H1 (cell line): ENCODE data around the gene CD63. TPM values are rescaled to one million over a fixed set of nuclear protein-coding genes. Genes with fewer than 3 reads are reported as not detected.

ENCODE experiments used
- CTCF ChIA-PET: fragments of 300-600 bp; sonication (Branson Sonifier 250); formaldehyde crosslinking; loops from one replicate; lab custom pipeline; 2021; ENCODE audit not compliant: partially characterized antibody; lab: Charles Lee
- POLR2A ChIA-PET: fragments of 300-600 bp; sonication (Branson Sonifier 250); formaldehyde crosslinking; loops from one replicate; lab custom pipeline; 2021; ENCODE audit warnings: inconsistent platforms; ENCODE audit not compliant: partially characterized antibody; lab: Charles Lee
- DNase-seq, 2 experiments: peaks; one replicate each; pipeline versions ENCODE4 v3.0.0 to v3.0.0-alpha.2; 2010 to 2022; ENCODE audit warnings: low spot score in 2 of 2, low read depth in 1 of 2, mixed read lengths in 1 of 2
- FAIRE-seq: peaks from 2 replicates; lab custom pipeline; 2011; peaks lifted over from hg19 to GRCh38; lab: Jason Lieb, UNC
- H2AFZ ChIP-seq: 2 replicates; pipeline ENCODE4 v1.8.1; 2012; ENCODE audit warnings: low read length, inconsistent platforms
- H2AK5ac ChIP-seq: 2 replicates; pipeline ENCODE4 v1.6.1; 2013; ENCODE audit warnings: low read depth, low read length
- H2BK120ac ChIP-seq: replicated peaks from 2 replicates; pipeline ENCODE3; 2013; ENCODE audit warnings: low read depth, low read length, inconsistent platforms
- H2BK12ac ChIP-seq: 2 replicates; pipeline ENCODE4 v1.6.1; 2013; ENCODE audit warnings: low read depth, low read length
- H2BK15ac ChIP-seq: 2 replicates; pipeline ENCODE4 v1.6.1; 2013; ENCODE audit warnings: low read length
- H2BK20ac ChIP-seq: 2 replicates; pipeline ENCODE4 v1.6.1; 2013; ENCODE audit warnings: low read length
- H2BK5ac ChIP-seq: 2 replicates; pipeline ENCODE4 v1.6.1; 2013; ENCODE audit warnings: low read depth, low read length
- H3K14ac ChIP-seq: 2 replicates; pipeline ENCODE4 v1.6.1; 2013; ENCODE audit warnings: inconsistent platforms; ENCODE audit not compliant: insufficient read length
- H3K18ac ChIP-seq: 2 replicates; pipeline ENCODE4 v1.6.1; 2013; ENCODE audit warnings: low read length; ENCODE audit errors: extremely low read depth
- H3K23ac ChIP-seq: 2 replicates; pipeline ENCODE4 v1.6.1; 2013; ENCODE audit warnings: inconsistent platforms; ENCODE audit not compliant: insufficient read length
- H3K23me2 ChIP-seq: 2 replicates; pipeline ENCODE4 v1.6.1; 2013; ENCODE audit warnings: low read depth, low read length
- H3K27ac ChIP-seq: 2 replicates; pipeline ENCODE4 v1.6.1; 2011; ENCODE audit warnings: low read depth, low read length, inconsistent platforms
- H3K27me3 ChIP-seq, 4 experiments: replicated peaks in 1 of 4; 1 replicate in 1 of 4; 2 replicates in 3 of 4; pipeline versions ENCODE4 v1.6.1 to v1.8.1; 2011 to 2013; ENCODE audit warnings: low read length in 3 of 4, mild to moderate bottlenecking in 3 of 4, inconsistent platforms in 2 of 4, mixed read lengths in 2 of 4, moderate library complexity in 1 of 4; ENCODE audit not compliant: control insufficient read depth in 3 of 4, insufficient read depth in 3 of 4; ENCODE audit errors: extremely low read depth in 1 of 4
- H3K36me3 ChIP-seq, 4 experiments: 2 replicates each; pipeline versions ENCODE4 v1.6.1 to v1.8.1; 2011 to 2013; ENCODE audit warnings: mild to moderate bottlenecking in 4 of 4, low read length in 3 of 4, moderate library complexity in 2 of 4, control low read depth in 1 of 4, inconsistent platforms in 1 of 4; ENCODE audit not compliant: insufficient read depth in 4 of 4, control insufficient read depth in 2 of 4
- H3K4ac ChIP-seq: replicated peaks from 2 replicates; pipeline ENCODE3; 2013; ENCODE audit warnings: low read length, low read depth, mixed read lengths, inconsistent platforms; ENCODE audit not compliant: insufficient read length
- H3K4me1 ChIP-seq, 4 experiments: replicated peaks in 1 of 4; 1 replicate in 1 of 4; 2 replicates in 3 of 4; pipeline versions ENCODE4 v1.6.1 to v1.8.1; 2011 to 2013; ENCODE audit warnings: low read length in 3 of 4, inconsistent platforms in 2 of 4, mixed read lengths in 1 of 4; ENCODE audit not compliant: insufficient read depth in 4 of 4, control insufficient read depth in 3 of 4
- H3K4me2 ChIP-seq, 2 experiments: 2 replicates each; pipeline versions ENCODE4 v1.6.1 to v1.8.1; 2011 to 2013; ENCODE audit warnings: low read depth in 2 of 2, low read length in 2 of 2, control low read depth in 1 of 2, inconsistent platforms in 1 of 2, mild to moderate bottlenecking in 1 of 2; ENCODE audit not compliant: insufficient read depth in 1 of 2
- H3K4me3 ChIP-seq, 4 experiments: fragments of 200-600, 300-600 bp in 1 of 4; sonication (generic), shearing (Covaris generic), sonication (Bioruptor Twin) in 1 of 4; 2 replicates each; pipeline versions ENCODE4 v1.5.1 to v1.8.1; 2011 to 2016; ENCODE audit warnings: low read length in 4 of 4, low read depth in 3 of 4, control low read depth in 2 of 4, inconsistent platforms in 2 of 4, mild to moderate bottlenecking in 2 of 4, mixed read lengths in 1 of 4, moderate library complexity in 1 of 4; ENCODE audit not compliant: insufficient read depth in 2 of 4; ENCODE audit errors: extremely low read depth in 1 of 4
- H3K56ac ChIP-seq: replicated peaks from 2 replicates; pipeline ENCODE3; 2013; ENCODE audit warnings: low read depth, mild to moderate bottlenecking, mixed read lengths, low read length, inconsistent platforms; ENCODE audit not compliant: insufficient read length
- H3K79me1 ChIP-seq: 2 replicates; pipeline ENCODE4 v1.6.1; 2013; ENCODE audit warnings: low read depth, low read length, control low read depth
- H3K79me2 ChIP-seq, 2 experiments: 2 replicates each; pipeline versions ENCODE4 v1.6.1 to v1.8.1; 2012 to 2013; ENCODE audit warnings: low read length in 2 of 2, mild to moderate bottlenecking in 2 of 2, inconsistent platforms in 1 of 2; ENCODE audit not compliant: insufficient read depth in 2 of 2, control insufficient read depth in 1 of 2
- H3K9ac ChIP-seq, 4 experiments: replicated peaks in 1 of 4; 1 replicate in 1 of 4; 2 replicates in 3 of 4; pipeline versions ENCODE4 v1.6.1 to v1.8.1; 2011 to 2013; ENCODE audit warnings: low read depth in 3 of 4, low read length in 3 of 4, control low read depth in 2 of 4, mild to moderate bottlenecking in 2 of 4, moderate library complexity in 2 of 4, inconsistent platforms in 1 of 4; ENCODE audit errors: extremely low read depth in 1 of 4
- H3K9me3 ChIP-seq, 2 experiments: 2 replicates each; pipeline versions ENCODE4 v1.6.1 to v1.8.1; 2012 to 2013; ENCODE audit warnings: mild to moderate bottlenecking in 2 of 2, moderate library complexity in 2 of 2, control low read depth in 1 of 2, inconsistent platforms in 1 of 2, low read depth in 1 of 2, low read length in 1 of 2, mixed read lengths in 1 of 2; ENCODE audit not compliant: insufficient read depth in 2 of 2
- H4K20me1 ChIP-seq, 2 experiments: replicated peaks in 1 of 2; 2 replicates each; pipeline versions ENCODE3 to v1.8.1; 2011 to 2013; ENCODE audit warnings: inconsistent platforms in 2 of 2, low read length in 2 of 2, mild to moderate bottlenecking in 1 of 2; ENCODE audit not compliant: insufficient read depth in 2 of 2, control insufficient read depth in 1 of 2
- H4K5ac ChIP-seq: 2 replicates; pipeline ENCODE4 v1.6.1; 2013; ENCODE audit warnings: low read length, low read depth, mixed read lengths, inconsistent platforms; ENCODE audit not compliant: insufficient read length
- H4K8ac ChIP-seq: 2 replicates; pipeline ENCODE4 v1.8.0; 2013; ENCODE audit warnings: mild to moderate bottlenecking, moderate library complexity, low read length, inconsistent platforms; ENCODE audit not compliant: insufficient read depth; ENCODE audit errors: extremely low read depth
- H4K91ac ChIP-seq: replicated peaks from 2 replicates; pipeline ENCODE3; 2013; ENCODE audit warnings: low read length, mixed read lengths, inconsistent platforms; ENCODE audit not compliant: insufficient read length
- ASH2L ChIP-seq: fragments of 200-600, 300-600 bp; sonication (generic); IDR thresholded peaks from one replicate; pipeline ENCODE4 v1.7.1; 2017; ENCODE audit warnings: low read length
- E2F6 ChIP-seq: IDR thresholded peaks from 2 replicates; pipeline ENCODE4 v1.6.1; 2012; ENCODE audit warnings: inconsistent platforms
- JUN ChIP-seq: IDR thresholded peaks from 2 replicates; pipeline ENCODE4 v1.6.1; 2011; ENCODE audit warnings: low read depth, mild to moderate bottlenecking, improper control_type of control experiment, low read length
- JUND ChIP-seq: IDR thresholded peaks from 2 replicates; pipeline ENCODE4 v1.6.1; 2011; ENCODE audit warnings: mild to moderate bottlenecking, improper control_type of control experiment, low read length
- TCF12 ChIP-seq: IDR thresholded peaks from 2 replicates; pipeline ENCODE4 v1.6.1; 2011; ENCODE audit warnings: low read depth, mild to moderate bottlenecking, low read length
- WGBS, 2 experiments: shearing (Covaris generic) in 1 of 2; methylation state at CpG; one replicate each; pipeline versions ENCODE4 v1.1.6 to v1.1.7; 2013 to 2015; ENCODE audit warnings: low lambda C conversion rate in 2 of 2, mixed read lengths in 2 of 2, inconsistent platforms in 1 of 2, low coverage in 1 of 2, missing lambda C conversion rate in 1 of 2; ENCODE audit not compliant: insufficient replicate concordance in 2 of 2, insufficient coverage in 1 of 2, insufficient read length in 1 of 2; ENCODE audit errors: extremely low coverage in 1 of 2, missing lambda C conversion rate in 1 of 2; 5-methylcytosine and 5-hydroxymethylcytosine counted together
- polyA plus RNA-seq, 7 experiments: library from polyadenylated mRNA; depleted of rRNA in 3 of 7; stranded (reverse) in 5 of 7; unstranded in 2 of 7; fragments of >200 nt in 5 of 7; fragments of 200-250 nt in 2 of 7; gene quantifications; 1 replicate in 5 of 7; 2 replicates in 1 of 7; 4 replicates in 1 of 7; pipeline versions ENCODE4 v1.2.1 to v1.2.3, GENCODE V29; 2011 to 2013; ENCODE audit warnings: missing spikeins in 2 of 7, mixed read lengths in 2 of 7
- total RNA-seq: library from RNA; stranded (reverse); fragmentation: NEBNext Ultra II Directional; extraction: Animal tissue kit (Norgen Biotek cat#: 25700); gene quantifications from 2 replicates; pipeline ENCODE4 v1.2.1, GENCODE V29; 2021

The CD63 gene
- total and polyA plus RNA-seq, 2 of the 8 experiments (the other 6 are each of a cell fraction or from before 2014, with no cell fraction given): 440 to 526 TPM

GRCh38 chr12:55741931-55742680, 13.3 kb upstream of the CD63 start:
- peak overlapping the region; percentile 42 to 87 (median 53); a peak in 6 of 8 replicates for H3K4me3 ChIP-seq
- peak overlapping the region; percentile 3; the same call in 1 of the 2 replicates for H2BK5ac ChIP-seq
- H3K27me3 ChIP-seq: no peaks in the 10 kb centered on the region
- 0 out of 2 replicates have a peak overlapping the region, but pooled peaks have one; percentile 46 for H2BK15ac ChIP-seq
- H3K23ac ChIP-seq: no peak overlapping the region
- peaks cover 3 to 35% (median 13%) of the 10 kb centered on the region in 4 experiments; a peak in 6 of 7 replicates for H3K4me1 ChIP-seq
- no peaks in the 10 kb centered on the region for H3K9me3 ChIP-seq
- no peak overlapping the region for H3K14ac ChIP-seq
- no peak overlapping the region for H2BK120ac ChIP-seq
- H2AFZ ChIP-seq: no peak overlapping the region
- no peak overlapping the region for H2AK5ac ChIP-seq
- H4K20me1 ChIP-seq: peaks cover under 1 to 1% of the 10 kb centered on the region in 2 experiments
- H4K8ac ChIP-seq: no peak overlapping the region
- H4K91ac ChIP-seq: no peak overlapping the region
- peak overlapping the region; percentile 58 for H3K4ac ChIP-seq
- 64% methylated on average over 3 of the region's 3 CpGs; no CpG with 5 or more reads in 1 of the 2 experiments for WGBS, 2 experiments
- POLR2A ChIA-PET: interaction anchor here (0.6 to 34.1 kb wide), 14 partner anchors 12 to 362 kb away, joined by 3 to 809 read pairs (median 5); partner anchors contain the start of genes CD63, DNAJC14, PYM1 and SUOX
- peak overlapping the region; percentile 86; the same call in 1 of the 2 replicates for H2BK20ac ChIP-seq
- TF ChIP-seq JUND (no peak), E2F6 (no peak), TCF12 (no peak), ASH2L (no peak), JUN (no peak)
- H2BK12ac ChIP-seq: peak overlapping the region; percentile 91; the same call in 1 of the 2 replicates
- no peak overlapping the region for H3K27ac ChIP-seq
- peak overlapping the region; percentile 85 to 93 for H3K4me2 ChIP-seq
- H3K56ac ChIP-seq: no peak overlapping the region
- CTCF ChIA-PET: interaction anchor here (0.6 to 11.1 kb wide), 12 partner anchors 11 to 1410 kb away, joined by 3 to 224 read pairs (median 4); partner anchors contain the start of genes ORMDL2, SARNP and SMARCC2
- H3K18ac ChIP-seq: peak overlapping the region; percentile 73; the same call in 1 of the 2 replicates
- peak overlapping the region in 2 of 4 experiments; percentile 20 to 29; a peak in 3 of 7 replicates for H3K9ac ChIP-seq
- H3K79me2 ChIP-seq: peaks cover 5 to 30% of the 10 kb centered on the region in 2 experiments; a peak in 3 of 4 replicates
- FAIRE-seq: no peak
- H3K79me1 ChIP-seq: peaks cover 4% of the 10 kb centered on the region; the same call in 1 of the 2 replicates
- no peaks in the 10 kb centered on the region for H3K36me3 ChIP-seq
- no peak for DNase-seq
- peaks cover 32% of the 10 kb centered on the region for H3K23me2 ChIP-seq
- H4K5ac ChIP-seq: peak overlapping the region; percentile 16
